22Rv1 (cell line): ENCODE measurements around the gene COL12A1.
A peak's percentile ranks its signal among the peaks of the same experiment; 100 is the strongest.

ENCODE experiments used
- H3K27ac ChIP-seq: fragments of 450-650 bp; 2 replicates; pipeline ENCODE4 v1.5.1; 2017
- ZFX ChIP-seq: fragments of 450-650 bp; IDR thresholded peaks from 2 replicates; pipeline ENCODE4 v1.6.1; 2017; ENCODE audit warnings: antibody characterized with exemption, borderline replicate concordance
- TF ChIP-seq, protein P1 (sequence below): fragments of 450-650 bp; IDR thresholded peaks from 2 replicates; pipeline ENCODE4 v1.5.1; 2017; ENCODE audit warnings: mild to moderate bottlenecking

The COL12A1 gene

DNA sequence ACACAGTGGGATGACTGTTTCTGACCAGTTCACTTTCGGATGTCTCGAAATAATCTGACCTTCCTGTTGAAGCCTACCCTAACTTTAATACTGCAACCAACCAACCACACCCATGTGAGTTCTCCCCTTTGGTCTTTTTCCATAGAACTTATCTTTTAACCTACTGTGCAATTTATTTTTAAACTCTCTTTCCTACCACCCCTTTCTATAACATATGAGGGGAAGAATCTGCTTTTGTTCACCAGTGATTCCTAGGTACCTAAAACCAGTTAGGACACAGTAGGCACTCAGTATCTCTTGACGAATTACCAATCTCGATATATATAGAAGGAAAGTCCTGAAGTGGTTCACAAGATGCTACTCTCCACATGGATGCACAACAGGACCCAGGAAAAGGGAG is 30.8 kb upstream of the COL12A1 start:
- H3K27ac ChIP-seq: no peak overlapping the region
- TF ChIP-seq, protein P1, sequence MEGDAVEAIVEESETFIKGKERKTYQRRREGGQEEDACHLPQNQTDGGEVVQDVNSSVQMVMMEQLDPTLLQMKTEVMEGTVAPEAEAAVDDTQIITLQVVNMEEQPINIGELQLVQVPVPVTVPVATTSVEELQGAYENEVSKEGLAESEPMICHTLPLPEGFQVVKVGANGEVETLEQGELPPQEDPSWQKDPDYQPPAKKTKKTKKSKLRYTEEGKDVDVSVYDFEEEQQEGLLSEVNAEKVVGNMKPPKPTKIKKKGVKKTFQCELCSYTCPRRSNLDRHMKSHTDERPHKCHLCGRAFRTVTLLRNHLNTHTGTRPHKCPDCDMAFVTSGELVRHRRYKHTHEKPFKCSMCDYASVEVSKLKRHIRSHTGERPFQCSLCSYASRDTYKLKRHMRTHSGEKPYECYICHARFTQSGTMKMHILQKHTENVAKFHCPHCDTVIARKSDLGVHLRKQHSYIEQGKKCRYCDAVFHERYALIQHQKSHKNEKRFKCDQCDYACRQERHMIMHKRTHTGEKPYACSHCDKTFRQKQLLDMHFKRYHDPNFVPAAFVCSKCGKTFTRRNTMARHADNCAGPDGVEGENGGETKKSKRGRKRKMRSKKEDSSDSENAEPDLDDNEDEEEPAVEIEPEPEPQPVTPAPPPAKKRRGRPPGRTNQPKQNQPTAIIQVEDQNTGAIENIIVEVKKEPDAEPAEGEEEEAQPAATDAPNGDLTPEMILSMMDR: no peak
- no peak for TF ChIP-seq ZFX

DNA sequence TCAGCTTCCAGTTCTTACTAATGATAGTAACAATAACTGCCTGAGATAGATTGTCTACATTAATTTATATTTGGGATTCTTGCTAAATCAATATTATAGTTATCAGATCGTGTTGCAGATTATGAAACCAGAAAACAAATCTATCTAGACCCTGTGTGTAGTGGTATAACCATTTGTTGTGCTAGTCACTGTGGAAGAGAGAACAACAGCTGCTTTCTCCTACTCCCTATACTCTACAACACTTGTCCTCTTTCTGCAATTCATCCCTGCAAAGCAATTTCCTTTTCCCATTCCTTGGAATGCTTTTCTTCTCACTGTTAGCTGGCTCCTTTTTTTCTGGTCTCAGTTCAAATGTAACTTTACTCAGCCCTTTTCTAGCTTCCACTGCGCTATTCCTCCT is 29.4 kb upstream of the COL12A1 start:
- TF ChIP-seq, protein P1: no peak
- TF ChIP-seq ZFX: no peak
- H3K27ac ChIP-seq: no peak overlapping the region

DNA sequence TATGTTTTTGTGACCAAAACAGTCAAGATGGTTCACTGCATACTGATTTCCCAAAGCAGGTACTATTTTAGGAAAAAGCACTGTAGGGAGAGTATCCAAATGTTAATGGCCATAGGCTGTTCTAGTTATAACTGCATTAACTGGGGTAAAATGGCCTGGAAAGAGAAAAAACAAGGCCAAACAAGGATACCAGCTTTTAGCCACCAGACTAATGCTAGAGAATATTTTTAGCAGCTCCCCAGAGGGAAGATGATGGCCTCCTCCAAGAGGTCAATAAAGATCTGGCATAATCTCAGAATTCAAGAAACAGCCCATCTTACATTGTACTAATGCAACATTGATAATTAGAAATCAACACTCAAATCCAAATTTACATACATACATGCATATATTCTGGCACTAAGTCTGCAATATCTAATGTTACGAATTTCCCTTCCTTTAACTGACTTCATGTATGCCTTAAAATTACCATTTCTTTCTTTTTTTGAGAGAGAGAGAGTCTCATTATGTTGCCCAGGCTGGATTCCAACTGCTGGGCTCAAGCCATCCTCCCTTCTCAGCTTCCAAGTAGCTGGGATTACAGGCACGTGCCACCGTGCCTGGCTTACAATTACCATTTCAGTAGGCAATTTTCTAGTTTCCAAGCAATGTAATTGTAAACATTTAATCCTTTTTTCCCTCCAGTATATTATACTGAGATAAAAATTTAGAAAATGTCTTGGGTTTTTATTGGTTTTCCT is 28.4 kb upstream of the COL12A1 start:
- no peak overlapping the region for H3K27ac ChIP-seq
- no peak for TF ChIP-seq ZFX
- TF ChIP-seq, protein P1: no peak

DNA sequence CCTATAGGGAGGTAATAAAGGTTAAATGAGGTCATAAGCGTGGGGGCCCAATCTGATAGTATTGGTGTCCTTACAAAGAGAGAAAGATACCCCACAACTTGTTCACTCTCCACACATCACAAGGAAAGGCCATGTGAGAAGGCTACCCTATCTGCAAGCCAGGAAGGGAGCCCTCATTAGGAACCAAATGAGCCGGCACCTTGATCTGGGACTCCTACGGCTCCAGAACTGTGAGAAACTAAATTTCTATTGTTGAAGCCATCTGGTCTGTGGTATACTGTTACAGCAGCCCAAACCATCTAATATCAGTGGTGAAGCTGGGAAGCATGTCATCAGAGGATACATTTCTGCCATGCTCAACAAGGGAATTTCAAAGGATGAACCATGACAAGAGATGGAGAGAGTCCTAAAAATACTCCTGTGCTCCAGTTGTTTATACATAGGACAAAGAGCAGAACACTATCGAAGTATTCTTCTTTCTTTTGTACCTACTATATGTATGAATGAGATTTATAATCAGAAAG is 27.3 kb upstream of the COL12A1 start:
- no peak for TF ChIP-seq ZFX
- TF ChIP-seq, protein P1: no peak
- no peak overlapping the region for H3K27ac ChIP-seq

DNA sequence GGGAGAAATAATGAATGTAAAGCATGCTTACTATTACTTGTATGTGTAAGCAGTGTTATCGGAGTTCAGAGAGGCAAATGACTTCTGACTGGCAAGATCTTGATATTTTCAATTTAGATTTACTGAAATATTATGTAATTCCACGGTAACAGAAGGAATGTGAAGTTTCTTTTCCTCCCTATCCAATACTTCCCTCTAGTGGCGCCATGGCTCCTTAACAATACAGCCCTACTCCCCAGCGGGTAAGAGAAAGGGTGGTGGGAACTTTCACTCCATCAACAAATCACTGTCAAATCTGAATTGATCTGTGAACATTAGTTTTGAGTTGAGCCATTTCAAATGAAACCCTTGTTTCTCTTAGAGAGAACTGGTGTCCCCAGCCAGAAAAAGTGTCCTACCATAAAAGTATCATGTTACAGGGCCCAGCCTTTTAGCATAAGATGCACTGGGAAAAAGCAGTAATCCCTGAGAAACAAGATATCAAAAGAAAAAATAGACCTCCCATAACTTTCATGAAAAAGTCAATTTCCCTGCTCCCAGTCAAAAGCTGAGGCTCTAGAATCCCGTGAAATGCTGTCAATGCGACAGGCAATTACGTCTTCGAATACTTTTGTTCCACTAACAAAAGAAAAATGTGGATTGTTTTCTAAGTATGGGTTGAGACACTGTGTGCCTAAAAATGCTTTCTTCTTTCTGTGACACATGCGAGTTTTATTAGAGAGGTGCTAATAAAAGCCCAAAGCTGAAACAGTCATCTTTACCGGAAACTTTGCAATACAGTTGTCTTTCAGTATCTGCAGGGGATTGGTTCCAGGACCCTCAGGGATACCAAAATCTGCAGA is 24.9 kb upstream of the COL12A1 start:
- TF ChIP-seq, protein P1: peak; percentile 88
- no peak for TF ChIP-seq ZFX
- no peak overlapping the region for H3K27ac ChIP-seq

DNA sequence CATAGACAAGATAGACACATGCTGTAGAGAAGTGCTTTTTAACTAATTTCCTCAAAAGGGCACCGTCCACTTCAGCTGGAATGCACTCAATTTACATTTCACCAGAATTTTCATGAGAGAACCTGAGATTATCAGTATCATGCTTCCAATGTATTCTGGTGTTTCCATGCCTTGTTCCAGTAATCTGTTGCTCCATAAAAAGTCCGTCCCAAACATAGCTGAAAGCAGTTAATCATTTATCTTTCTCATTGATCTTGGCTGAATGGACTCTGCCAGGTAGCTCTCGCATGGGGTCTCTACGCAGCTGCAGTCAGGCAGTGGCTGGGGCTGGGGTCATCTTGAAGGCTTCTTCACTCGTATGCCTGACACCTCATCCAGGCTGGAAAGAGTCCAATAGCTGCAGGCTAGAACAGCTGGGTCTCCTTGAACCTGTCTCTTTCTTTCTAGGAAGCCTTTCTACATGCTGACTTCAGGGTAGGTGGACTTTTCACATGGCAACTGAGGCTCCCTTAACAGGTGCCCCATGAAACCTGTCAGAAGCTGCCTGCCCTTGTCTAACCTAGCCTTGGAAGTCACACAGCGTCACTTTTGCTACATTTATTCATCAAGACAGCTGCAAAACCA is 18.6 kb upstream of the COL12A1 start:
- TF ChIP-seq, protein P1: no peak
- no peak for TF ChIP-seq ZFX

More for the DNA sequence above, 18.6 kb upstream of the COL12A1 start:
- H3K27ac ChIP-seq: no peak overlapping the region
